ENCODE data around the gene MYO16.

MYO16 gene

GRCh38 chr13:109196948-109197347 lies 567.5 kb downstream of the MYO16 start:
- H3K9me3 ChIP-seq (ENCODE audit: control insufficient read depth, insufficient read depth, low read length) = no peaks in the 10 kb centered on the region
- H3K79me2 ChIP-seq (ENCODE audit: control insufficient read depth, low read length) = no peaks in the 10 kb centered on the region
- H3K36me3 ChIP-seq (ENCODE audit: control insufficient read depth, low read length) = no peaks in the 10 kb centered on the region
- H3K4me1 ChIP-seq (ENCODE audit: control insufficient read depth, low read length) = no peaks in the 10 kb centered on the region
- H3K27me3 ChIP-seq (ENCODE audit: control insufficient read depth, low read length) = no peaks in the 10 kb centered on the region
- H3F3A ChIP-seq (ENCODE audit: control insufficient read depth, insufficient read depth) = no peaks in the 10 kb centered on the region
- TF ChIP-seq EZH2phosphoT487 (IDR thresholded peaks at IDR 0.05; ENCODE audit: borderline replicate concordance, low read length) = no peak
- TF ChIP-seq, protein P1, sequence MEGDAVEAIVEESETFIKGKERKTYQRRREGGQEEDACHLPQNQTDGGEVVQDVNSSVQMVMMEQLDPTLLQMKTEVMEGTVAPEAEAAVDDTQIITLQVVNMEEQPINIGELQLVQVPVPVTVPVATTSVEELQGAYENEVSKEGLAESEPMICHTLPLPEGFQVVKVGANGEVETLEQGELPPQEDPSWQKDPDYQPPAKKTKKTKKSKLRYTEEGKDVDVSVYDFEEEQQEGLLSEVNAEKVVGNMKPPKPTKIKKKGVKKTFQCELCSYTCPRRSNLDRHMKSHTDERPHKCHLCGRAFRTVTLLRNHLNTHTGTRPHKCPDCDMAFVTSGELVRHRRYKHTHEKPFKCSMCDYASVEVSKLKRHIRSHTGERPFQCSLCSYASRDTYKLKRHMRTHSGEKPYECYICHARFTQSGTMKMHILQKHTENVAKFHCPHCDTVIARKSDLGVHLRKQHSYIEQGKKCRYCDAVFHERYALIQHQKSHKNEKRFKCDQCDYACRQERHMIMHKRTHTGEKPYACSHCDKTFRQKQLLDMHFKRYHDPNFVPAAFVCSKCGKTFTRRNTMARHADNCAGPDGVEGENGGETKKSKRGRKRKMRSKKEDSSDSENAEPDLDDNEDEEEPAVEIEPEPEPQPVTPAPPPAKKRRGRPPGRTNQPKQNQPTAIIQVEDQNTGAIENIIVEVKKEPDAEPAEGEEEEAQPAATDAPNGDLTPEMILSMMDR (IDR thresholded peaks at IDR 0.05; ENCODE audit: low read depth, low read length, poor library complexity, severe bottlenecking) = no peak
- no peak overlapping the region for H3K4me2 ChIP-seq (ENCODE audit: low read length)
- H3K27ac ChIP-seq (ENCODE audit: low read depth, low read length) = no peak overlapping the region
- no peaks in the 10 kb centered on the region for H4K20me1 ChIP-seq (ENCODE audit: control insufficient read depth, insufficient read depth, low read depth, low read length)
- no peak overlapping the region for H3K4me3 ChIP-seq (ENCODE audit: low read length)
- no peaks in the 10 kb centered on the region for H3K9me2 ChIP-seq (replicated peaks; ENCODE audit: control insufficient read depth, low read length)

DNA sequence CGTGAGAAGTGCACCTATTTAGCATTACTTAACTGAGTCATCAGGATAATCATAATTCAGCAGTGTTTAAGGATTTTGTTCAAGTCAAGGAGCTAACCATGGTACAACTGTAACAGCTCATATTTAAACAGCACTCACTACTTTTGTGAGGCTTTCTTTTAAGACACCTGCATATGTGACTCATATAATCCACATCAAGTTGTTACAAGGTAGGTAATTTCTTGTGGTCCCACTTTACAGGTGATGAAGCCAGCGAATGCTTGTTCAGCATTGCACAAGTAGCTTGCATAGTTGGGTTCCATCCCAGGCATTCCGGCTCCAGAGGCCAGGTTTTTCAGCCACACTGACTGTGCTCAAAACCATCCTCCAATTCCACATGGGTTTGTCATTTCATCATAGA lies 569.2 kb downstream of the MYO16 start:
- no peak overlapping the region for H3K4me3 ChIP-seq (ENCODE audit: low read length)
- H3K4me2 ChIP-seq (ENCODE audit: low read length) = no peak overlapping the region
- no peaks in the 10 kb centered on the region for H3K9me3 ChIP-seq (ENCODE audit: control insufficient read depth, insufficient read depth, low read length)
- H3K79me2 ChIP-seq (ENCODE audit: control insufficient read depth, low read length) = no peaks in the 10 kb centered on the region
- no peaks in the 10 kb centered on the region for H3K4me1 ChIP-seq (ENCODE audit: control insufficient read depth, low read length)
- no peaks in the 10 kb centered on the region for H4K20me1 ChIP-seq (ENCODE audit: control insufficient read depth, insufficient read depth, low read depth, low read length)
- no peaks in the 10 kb centered on the region for H3F3A ChIP-seq (ENCODE audit: control insufficient read depth, insufficient read depth)
- H3K36me3 ChIP-seq (ENCODE audit: control insufficient read depth, low read length) = no peaks in the 10 kb centered on the region
- no peaks in the 10 kb centered on the region for H3K27me3 ChIP-seq (ENCODE audit: control insufficient read depth, low read length)
- H3K27ac ChIP-seq (ENCODE audit: low read depth, low read length) = no peak overlapping the region
- no peak for TF ChIP-seq EZH2phosphoT487 (IDR thresholded peaks at IDR 0.05; ENCODE audit: borderline replicate concordance, low read length)
- TF ChIP-seq, protein P1 (IDR thresholded peaks at IDR 0.05; ENCODE audit: low read depth, low read length, poor library complexity, severe bottlenecking) = no peak
- H3K9me2 ChIP-seq (replicated peaks; ENCODE audit: control insufficient read depth, low read length) = no peaks in the 10 kb centered on the region

DNA sequence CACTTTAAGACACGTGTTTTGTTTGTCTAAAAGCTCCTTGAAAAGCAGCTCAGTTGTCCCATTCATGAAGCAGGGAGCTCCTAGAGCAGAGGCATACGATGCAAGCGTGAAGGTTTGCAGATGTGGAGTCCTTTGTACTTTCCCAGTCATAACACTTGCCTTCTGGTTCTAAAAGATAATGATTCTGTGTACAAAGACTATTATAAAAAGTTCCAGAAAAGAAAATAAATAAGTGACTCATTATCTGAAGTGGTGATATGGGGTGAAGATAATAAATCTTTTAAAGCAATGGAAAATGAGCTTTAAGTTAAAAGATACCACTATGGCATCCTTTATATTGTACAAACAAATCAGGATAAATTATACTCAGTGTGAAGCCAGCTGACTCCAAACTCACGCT lies 569.9 kb downstream of the MYO16 start:
- no peak overlapping the region for H3K4me2 ChIP-seq (ENCODE audit: low read length)
- H4K20me1 ChIP-seq (ENCODE audit: control insufficient read depth, insufficient read depth, low read depth, low read length) = no peaks in the 10 kb centered on the region
- no peak overlapping the region for H3K4me3 ChIP-seq (ENCODE audit: low read length)
- H3K9me3 ChIP-seq (ENCODE audit: control insufficient read depth, insufficient read depth, low read length) = no peaks in the 10 kb centered on the region
- H3K4me1 ChIP-seq (ENCODE audit: control insufficient read depth, low read length) = no peaks in the 10 kb centered on the region
- no peaks in the 10 kb centered on the region for H3K27me3 ChIP-seq (ENCODE audit: control insufficient read depth, low read length)
- H3K27ac ChIP-seq (ENCODE audit: low read depth, low read length) = no peak overlapping the region
- no peaks in the 10 kb centered on the region for H3F3A ChIP-seq (ENCODE audit: control insufficient read depth, insufficient read depth)
- H3K36me3 ChIP-seq (ENCODE audit: control insufficient read depth, low read length) = no peaks in the 10 kb centered on the region
- no peaks in the 10 kb centered on the region for H3K9me2 ChIP-seq (replicated peaks; ENCODE audit: control insufficient read depth, low read length)
- TF ChIP-seq, protein P1 (IDR thresholded peaks at IDR 0.05; ENCODE audit: low read depth, low read length, poor library complexity, severe bottlenecking) = no peak
- TF ChIP-seq EZH2phosphoT487 (IDR thresholded peaks at IDR 0.05; ENCODE audit: borderline replicate concordance, low read length) = no peak
- no peaks in the 10 kb centered on the region for H3K79me2 ChIP-seq (ENCODE audit: control insufficient read depth, low read length)

DNA sequence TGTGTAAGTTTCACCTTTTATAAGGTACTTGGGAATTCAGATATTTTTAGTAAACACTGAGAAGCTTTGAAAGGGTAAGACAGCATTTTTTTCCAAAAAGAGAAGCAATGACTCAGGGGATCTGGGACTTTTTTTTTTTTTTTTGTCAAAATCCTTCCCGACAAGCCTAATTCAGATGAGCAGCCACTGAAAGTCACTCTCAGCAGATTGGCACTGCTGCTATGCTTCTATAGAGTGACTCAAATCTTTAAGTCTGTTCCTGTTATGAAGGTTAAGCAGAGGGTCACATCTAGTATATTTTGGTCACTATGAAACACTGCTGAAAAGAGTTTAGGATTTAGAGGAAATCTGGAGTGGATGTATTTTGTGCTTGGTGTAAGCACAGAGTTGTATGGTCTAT lies 571.1 kb downstream of the MYO16 start:
- no peaks in the 10 kb centered on the region for H3K9me3 ChIP-seq (ENCODE audit: control insufficient read depth, insufficient read depth, low read length)
- no peaks in the 10 kb centered on the region for H3K9me2 ChIP-seq (replicated peaks; ENCODE audit: control insufficient read depth, low read length)
- no peak overlapping the region for H3K27ac ChIP-seq (ENCODE audit: low read depth, low read length)
- no peaks in the 10 kb centered on the region for H3K4me1 ChIP-seq (ENCODE audit: control insufficient read depth, low read length)
- TF ChIP-seq EZH2phosphoT487 (IDR thresholded peaks at IDR 0.05; ENCODE audit: borderline replicate concordance, low read length) = no peak
- TF ChIP-seq, protein P1 (IDR thresholded peaks at IDR 0.05; ENCODE audit: low read depth, low read length, poor library complexity, severe bottlenecking) = no peak
- H3K79me2 ChIP-seq (ENCODE audit: control insufficient read depth, low read length) = no peaks in the 10 kb centered on the region
- H3K36me3 ChIP-seq (ENCODE audit: control insufficient read depth, low read length) = no peaks in the 10 kb centered on the region
- no peaks in the 10 kb centered on the region for H3F3A ChIP-seq (ENCODE audit: control insufficient read depth, insufficient read depth)
- no peaks in the 10 kb centered on the region for H4K20me1 ChIP-seq (ENCODE audit: control insufficient read depth, insufficient read depth, low read depth, low read length)
- H3K4me3 ChIP-seq (ENCODE audit: low read length) = no peak overlapping the region
- no peaks in the 10 kb centered on the region for H3K27me3 ChIP-seq (ENCODE audit: control insufficient read depth, low read length)
- H3K4me2 ChIP-seq (ENCODE audit: low read length) = no peak overlapping the region
